Fibroblast of skin of scalp (primary cell): Measurements from ENCODE around the gene NSFL1C.

Experiments
- DNase-seq: peaks from one replicate; pipeline ENCODE4 v3.0.0-alpha.2; 2013

The NSFL1C gene

DNA sequence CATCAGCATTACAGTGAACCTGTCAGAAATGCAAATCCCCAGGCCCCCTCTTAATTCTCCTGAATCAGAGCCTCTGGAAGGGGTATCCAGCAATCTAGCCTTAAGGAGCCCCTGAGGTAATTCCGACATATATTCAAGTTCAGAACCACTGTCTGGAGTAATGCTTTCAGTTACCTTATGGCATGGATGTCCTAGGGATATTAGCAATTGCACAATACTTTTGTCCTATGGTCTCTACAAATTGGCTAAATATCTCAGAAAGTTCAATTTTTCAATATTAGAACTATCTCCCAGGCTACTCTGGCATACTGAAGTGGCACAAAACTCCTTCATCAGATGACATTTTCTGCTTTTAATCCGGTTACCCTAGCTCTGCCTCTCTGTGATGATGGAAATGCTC lies 6.4 kb downstream of the NSFL1C start:
- DNase-seq, result no peak

- DNase-seq, result no peak
Observed at GRCh38 chr20:1457992-1458391, 8.7 kb downstream of the NSFL1C start.

DNA sequence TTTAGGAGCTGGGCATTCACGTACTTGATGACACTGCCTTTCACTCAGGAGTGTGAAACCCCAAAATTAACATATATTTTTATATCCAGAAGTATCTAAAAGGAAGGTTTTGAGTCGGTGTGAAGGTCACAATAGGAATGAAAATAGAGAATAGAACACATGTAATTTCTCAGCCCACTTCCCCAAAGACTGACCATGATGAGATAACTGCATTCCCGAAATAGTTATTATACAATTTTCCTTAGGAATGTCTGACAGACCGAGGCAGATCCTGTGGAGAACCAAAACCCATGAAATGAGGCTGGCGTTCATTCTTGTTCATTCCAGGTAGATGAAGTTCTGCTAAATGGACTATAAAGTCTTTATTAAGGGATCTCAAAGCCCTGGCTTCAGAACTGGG lies 10.3 kb downstream of the NSFL1C start:
- DNase-seq, result peak; percentile 54

GRCh38 chr20:1450926-1451491 lies 15.6 kb downstream of the NSFL1C start:
- no peak for DNase-seq

DNA sequence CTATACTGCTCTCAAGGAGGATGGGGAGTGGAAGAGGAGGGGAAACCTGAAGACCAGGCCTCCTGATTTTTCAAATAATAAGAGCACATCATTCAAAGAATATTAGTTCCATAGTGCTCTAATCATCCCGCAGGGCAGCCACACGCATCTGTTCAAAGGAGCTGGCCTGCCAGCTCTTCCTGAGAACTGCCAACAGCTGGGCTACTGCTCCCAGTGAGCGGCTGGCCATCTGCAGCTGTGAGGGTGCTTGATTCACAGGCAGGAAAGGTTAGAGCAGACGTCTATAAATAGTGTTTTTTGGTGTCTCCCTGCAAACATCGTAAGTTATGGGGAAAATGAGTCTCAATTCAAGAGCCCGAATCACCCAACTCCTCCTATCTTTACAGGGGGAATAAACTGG lies 17.3 kb downstream of the NSFL1C start:
- no peak for DNase-seq

- DNase-seq, result no peak
Observed at GRCh38 chr20:1448081-1448620, 18.5 kb downstream of the NSFL1C start.

DNA sequence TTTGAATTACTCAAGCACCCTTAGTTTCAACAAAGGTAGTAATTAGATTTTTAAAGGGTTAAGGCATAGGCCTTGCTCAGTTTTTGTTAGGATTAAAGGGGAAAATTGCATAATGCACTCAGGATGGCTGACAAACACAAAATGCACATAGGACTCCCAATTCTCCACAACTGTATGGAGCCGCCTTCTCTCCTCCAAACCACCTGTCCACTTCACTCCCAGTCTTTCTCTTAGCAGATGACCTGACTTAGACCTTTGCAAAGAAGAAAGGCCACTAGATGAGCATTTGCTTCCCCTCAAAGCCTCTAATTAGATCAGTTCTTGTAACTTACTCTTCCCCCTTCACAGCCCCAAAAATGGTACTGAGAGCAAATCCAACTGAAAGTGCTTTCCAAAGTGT lies 20.1 kb downstream of the NSFL1C start:
- DNase-seq, result no peak

GRCh38 chr20:1443085-1443484 lies 23.6 kb downstream of the NSFL1C start:
- DNase-seq, result no peak

DNA sequence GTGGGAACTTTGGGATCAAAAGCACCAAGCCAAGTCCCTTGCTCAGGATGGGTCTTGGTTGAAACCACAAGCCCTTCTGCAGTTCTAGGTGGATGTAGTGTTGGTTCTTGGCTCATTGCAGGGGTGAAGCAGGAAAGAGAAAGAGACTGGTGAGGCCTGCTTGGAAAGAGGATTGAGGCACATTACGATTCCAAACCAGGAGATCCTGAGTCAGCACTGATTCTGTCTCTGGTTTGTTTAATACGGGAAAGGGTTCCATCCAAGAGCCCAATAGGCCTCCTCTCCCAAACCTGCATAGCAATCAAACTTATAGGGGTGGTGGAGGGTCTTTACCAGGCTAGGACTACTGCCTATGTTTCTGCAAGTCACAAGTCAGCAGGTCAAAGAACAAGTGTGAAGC lies 24.3 kb downstream of the NSFL1C start:
- DNase-seq, result no peak

DNA sequence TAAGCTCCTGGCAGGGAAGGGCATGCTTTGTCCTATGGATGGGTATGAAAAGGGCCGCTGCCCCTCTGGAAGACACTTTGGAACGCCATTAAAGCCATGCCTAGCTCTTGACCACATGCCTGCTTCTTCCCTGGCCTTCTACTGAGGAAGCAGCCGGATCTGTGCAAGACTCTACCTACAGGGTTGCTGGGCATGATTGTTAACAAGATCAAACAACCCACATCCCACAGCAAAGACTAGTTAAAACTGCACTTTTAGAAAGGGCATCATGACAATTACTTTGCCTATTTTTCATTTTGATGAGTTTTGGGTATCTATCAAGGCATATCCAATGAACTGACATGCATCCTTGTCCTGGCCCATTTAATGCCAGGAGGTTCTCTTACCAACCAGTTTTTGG lies 25.5 kb downstream of the NSFL1C start:
- DNase-seq, result no peak

DNA sequence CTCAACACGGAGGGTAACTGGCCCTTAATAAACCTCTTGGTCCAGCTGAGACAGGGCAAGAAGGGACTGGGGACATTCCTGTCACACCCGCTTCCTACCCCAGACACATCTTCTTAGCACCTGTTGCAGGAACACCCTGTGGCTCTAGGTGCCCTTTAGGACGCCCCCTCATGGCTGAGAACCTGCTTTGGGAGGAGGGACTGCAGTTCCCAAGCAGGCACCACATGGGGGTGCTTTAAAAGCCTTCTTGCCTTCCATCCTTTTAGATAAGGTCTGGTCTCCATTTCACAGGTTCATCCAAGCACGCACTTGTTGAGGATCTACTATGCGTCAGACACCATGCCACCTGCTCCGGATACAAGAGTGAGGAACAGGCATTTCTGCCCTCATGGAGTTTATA lies 26.6 kb downstream of the NSFL1C start:
- DNase-seq, result peak; percentile 15

DNA sequence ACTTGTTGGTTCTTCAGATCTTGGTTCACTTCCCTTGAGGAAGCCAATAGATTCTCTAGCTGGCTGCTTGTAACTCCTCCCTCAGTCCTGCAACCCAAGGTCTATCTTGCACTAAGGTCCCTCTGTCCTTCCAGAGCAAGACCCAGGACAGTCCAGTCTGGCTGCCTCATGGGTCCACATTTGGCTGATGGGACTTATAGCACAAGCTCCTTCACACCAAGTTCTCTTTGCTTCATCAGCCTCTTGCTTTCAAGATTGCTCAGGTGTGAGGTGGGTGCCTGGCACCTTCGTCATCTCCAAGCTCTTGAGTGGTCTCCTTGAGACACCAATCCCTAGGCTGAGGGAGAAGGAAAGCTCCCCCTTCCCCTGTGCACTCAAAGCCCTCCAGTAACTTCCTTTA lies 28.3 kb downstream of the NSFL1C start:
- DNase-seq, result no peak

GRCh38 chr20:1437235-1437904 lies 29.3 kb downstream of the NSFL1C start:
- peak; percentile 68 for DNase-seq

GRCh38 chr20:1436263-1436662 lies 30.4 kb downstream of the NSFL1C start:
- no peak for DNase-seq

- DNase-seq, result no peak
Observed at GRCh38 chr20:1435337-1435699, 31.3 kb downstream of the NSFL1C start.

DNA sequence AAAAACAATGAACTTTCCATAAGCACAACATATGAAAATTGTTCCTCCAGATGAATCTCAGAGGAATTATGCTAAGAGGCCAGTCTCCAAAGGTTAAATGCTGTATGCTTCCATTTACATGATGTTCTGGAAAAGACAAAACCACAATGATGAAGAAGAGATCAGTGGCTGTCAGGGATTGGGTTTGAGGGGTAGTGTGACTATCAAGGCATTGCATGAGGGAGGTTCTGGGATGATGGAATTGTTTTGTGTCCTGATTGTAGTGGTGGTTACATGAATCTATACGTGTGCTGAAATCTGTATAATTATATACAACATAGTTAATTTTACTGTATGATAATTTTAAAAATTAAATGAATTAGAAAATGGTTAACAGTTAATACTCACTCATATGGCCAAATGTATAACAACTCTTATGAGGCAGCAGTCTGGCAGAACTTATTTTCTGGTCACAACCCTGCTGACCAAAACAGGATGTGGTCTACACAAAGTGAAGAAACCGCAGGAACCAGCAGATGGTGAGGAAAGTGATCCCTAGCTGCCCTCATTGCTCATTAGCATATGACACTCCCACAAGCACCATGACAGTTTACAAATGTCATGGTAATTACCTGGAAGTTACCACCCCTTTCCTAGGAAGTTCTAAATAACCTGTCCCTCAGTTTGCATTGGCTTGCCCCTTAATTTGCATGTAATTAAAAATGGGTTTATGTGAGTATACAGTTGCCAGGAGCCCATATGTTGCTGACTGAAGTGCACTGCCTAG lies 31.9 kb downstream of the NSFL1C start:
- peak; percentile 52 for DNase-seq

- DNase-seq, result no peak
Observed at GRCh38 chr20:1431158-1431557, 35.5 kb downstream of the NSFL1C start.

DNA sequence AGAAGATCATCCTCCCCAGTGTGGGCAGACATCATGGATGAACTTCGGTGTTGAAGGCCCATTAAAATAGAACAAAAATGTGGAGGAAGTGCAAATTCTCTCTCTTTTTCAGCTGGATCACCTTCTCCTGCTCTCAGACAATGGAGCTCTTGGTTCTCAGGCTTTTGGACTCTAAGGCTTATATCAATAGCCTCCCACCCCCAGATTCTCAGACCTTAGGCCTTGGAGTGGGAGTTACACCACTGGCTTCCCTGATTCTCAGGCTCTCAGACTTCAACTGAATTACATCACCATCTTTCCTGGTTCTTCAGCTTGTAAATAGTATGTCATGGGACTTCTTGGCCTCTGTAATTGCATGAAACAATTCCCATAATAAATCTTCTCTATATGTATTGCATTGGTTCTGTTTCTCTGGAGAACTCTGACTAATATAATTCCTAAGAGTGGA lies 36.6 kb downstream of the NSFL1C start:
- peak; percentile 22 for DNase-seq

GRCh38 chr20:1429143-1429728 lies 37.4 kb downstream of the NSFL1C start:
- no peak for DNase-seq

DNA sequence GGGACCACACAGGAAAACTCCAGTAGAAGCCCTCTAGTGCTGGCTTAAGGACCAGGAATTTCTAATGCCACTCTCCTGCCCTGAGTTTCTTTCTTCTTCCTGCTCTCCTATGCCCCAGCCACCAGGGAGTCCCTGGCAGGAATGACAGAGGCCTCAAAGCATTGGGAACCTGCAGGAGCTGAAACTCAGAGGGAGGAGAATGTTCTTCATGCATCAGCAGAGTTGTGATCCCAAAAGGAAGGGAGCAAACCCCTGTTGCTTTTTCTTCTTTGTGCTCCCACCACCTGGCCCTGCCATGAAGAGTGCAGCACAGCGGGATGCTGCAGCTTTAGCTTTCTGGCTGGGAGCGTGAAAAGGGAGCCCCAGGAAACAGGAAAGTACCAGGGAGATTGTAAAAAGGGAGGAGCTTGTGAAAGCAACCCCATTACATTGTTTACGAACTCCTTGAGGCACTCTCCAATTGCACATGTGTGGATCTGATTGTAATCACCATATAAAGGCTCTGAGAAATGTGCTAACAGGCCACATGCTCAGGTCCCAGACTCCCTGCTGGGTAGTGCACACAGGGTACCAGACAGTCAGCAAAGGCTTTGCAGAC lies 39.1 kb downstream of the NSFL1C start:
- DNase-seq, result no peak

GRCh38 chr20:1426231-1426849 lies 40.3 kb downstream of the NSFL1C start:
- DNase-seq, result no peak

DNA sequence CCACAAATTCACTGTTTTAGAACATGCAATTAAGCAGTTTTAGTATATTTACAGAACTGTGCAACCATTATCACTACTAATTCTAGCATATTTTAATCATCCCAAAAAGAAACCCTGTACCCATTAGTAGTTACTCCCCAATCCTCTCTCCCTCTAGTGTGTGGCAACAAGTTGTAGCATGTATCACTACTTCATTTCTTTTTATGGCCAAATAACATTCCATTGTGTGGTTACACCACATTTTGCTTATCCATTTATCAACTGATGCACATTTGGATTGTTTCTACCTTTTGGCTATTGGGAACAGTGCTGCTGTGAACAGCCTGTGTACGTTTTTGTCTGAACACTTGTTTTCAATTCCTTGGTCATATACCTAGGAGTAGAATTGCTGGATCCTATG lies 42.3 kb downstream of the NSFL1C start:
- no peak for DNase-seq
